ENCODE data around the gene TRAF3.

Gene TRAF3, protein sequence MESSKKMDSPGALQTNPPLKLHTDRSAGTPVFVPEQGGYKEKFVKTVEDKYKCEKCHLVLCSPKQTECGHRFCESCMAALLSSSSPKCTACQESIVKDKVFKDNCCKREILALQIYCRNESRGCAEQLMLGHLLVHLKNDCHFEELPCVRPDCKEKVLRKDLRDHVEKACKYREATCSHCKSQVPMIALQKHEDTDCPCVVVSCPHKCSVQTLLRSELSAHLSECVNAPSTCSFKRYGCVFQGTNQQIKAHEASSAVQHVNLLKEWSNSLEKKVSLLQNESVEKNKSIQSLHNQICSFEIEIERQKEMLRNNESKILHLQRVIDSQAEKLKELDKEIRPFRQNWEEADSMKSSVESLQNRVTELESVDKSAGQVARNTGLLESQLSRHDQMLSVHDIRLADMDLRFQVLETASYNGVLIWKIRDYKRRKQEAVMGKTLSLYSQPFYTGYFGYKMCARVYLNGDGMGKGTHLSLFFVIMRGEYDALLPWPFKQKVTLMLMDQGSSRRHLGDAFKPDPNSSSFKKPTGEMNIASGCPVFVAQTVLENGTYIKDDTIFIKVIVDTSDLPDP

DNA sequence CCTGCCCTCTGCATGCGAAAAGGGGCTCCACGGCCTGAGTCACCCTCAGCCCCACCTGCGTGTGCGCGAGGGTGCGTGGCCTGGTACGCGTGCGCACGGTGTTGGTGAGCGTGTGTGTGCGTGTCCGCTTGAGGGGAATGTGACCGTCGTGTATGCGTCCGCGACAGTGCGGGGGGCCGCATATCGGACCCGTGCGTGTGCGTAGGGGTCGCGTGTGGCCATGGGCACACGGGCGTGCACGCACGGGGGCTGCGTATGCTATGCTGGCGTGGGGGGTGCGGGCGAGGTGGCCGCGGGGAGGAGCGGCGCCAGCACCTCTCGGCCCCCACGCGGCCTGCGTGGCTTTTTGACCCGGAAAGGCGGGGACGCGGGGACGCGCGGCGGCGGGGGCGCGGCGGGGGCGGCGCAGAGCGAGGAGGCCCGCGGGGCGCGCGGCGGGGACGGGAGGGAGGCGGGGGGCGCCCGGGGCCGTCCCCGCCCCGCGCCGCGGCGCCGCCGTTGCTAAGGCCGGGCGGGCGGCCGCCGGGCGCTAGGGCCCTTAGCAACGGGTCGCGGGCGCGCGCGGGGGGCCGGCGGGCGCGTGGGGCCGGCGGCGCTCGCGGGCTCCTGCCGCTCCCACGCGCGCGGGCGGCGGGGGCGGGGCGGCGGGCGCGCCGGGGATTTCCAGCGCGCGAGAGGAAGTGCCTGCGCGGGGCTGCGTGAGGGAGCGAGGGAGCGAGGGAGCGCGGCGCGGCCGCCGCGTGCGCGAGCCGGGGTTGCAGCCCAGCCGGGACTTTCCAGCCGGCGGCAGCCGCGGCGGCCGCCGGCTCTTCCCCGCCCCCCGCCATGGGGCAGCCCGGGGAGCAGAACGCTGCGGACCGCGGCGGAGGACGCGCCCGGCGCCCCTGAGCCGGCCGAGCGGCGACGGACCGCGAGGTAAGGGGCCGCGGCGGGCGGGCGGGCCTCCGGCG is at the start of gene TRAF3:
Gene TRAF3 (plus strand): TSS at position 689 of the 950 bp plus-strand sequence. CDS start 92,753 bp downstream, outside the sequence.
- DNase-seq, result no peak

- no peak for DNase-seq
Measured at GRCh38 chr14:102728501-102728900, 48.7 kb upstream of the TRAF3 start.

DNA sequence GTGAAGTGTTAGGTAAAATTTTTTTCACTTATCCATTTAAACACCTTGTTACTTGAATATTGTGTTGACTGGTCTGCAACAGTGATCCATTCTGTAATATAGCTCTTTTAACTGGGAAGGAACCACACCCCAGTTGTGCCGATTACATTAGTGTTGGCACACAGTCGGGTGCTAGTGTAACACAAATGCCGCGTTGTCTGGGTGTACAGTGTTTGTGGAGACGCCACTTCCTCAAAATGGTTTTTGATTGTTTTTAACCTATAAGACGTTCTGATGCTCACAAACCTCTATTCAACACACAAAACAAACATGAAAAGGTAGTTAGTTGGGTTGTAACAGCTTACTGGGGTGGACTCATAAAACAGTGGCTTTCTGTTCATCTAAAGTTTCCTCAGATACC is 48.0 kb upstream of the TRAF3 start:
- no peak for DNase-seq

DNA sequence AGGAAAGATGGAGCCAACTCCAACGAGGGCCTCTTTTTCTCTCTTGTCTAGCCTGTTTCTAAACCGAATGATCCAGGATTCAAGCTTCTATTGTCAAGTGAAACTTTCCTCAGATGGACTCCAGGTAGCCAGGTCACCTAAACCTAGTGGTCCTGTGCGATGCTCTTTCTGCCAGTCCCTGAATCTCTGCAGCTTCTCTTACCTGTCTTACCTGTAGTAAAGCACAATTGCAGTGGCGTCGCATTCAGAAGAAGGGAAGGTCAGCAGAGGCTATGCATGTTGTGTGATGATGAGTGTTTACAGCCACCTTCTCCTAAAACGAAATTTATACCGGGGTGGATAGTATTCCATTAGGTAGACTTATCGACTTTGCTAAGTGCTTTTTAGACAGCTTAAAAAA is 47.4 kb upstream of the TRAF3 start:
- no peak for DNase-seq

GRCh38 chr14:102731101-102731870 is 46.0 kb upstream of the TRAF3 start:
- no peak for DNase-seq

DNA sequence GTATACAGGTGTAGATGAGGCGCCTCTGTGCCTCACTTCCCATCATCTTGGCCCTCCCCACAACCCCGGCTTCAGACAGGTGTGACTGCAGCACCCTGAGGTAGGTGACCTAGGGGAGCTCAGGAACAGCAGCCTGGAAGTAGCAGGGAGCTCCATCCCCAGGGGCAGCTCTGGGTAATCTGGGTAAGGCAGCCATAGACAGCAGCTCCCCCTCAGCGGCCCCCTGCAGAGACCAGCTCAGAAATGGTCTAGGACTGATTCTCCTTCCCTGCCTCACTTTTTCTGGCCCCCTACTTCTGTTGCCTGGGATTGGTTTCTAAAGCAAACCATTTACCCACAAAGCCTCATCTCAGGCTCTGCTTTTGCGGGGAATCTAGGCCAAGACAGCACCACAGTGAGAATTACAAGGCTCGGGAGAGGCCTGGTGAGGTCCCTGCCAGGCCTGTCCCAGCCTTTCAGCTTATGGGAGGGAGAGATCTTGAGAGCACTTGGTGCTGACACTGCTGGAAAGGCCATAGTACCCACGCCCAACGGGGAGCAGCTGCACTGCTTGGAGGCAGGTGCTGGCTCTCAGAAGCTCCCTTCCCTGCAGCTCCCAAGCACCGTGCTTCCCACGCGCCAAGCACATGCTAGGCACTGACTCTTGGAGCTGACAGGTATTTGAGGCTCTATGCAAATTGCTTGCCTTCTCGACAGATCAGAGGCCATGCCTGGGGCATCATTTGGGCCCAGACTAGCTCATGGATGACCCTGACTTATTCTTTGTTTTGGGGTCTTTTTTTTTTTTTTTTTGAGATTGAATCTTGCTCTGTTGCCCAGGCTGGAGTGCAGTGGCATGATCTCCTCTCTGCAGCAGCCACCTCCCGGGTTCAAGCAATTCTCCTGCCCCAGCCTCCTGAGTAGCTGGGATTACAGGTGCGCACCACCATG is 45.1 kb upstream of the TRAF3 start:
- DNase-seq, result no peak

GRCh38 chr14:102732924-102733323 is 44.3 kb upstream of the TRAF3 start:
- DNase-seq, result no peak

- DNase-seq, result no peak
Measured at GRCh38 chr14:102733326-102733725, 43.9 kb upstream of the TRAF3 start.

GRCh38 chr14:102734436-102734835 is 42.8 kb upstream of the TRAF3 start:
- no peak for DNase-seq

GRCh38 chr14:102736956-102737355 is 40.3 kb upstream of the TRAF3 start:
- no peak for DNase-seq

- no peak for DNase-seq
Measured at GRCh38 chr14:102737402-102738372, 39.6 kb upstream of the TRAF3 start.

DNA sequence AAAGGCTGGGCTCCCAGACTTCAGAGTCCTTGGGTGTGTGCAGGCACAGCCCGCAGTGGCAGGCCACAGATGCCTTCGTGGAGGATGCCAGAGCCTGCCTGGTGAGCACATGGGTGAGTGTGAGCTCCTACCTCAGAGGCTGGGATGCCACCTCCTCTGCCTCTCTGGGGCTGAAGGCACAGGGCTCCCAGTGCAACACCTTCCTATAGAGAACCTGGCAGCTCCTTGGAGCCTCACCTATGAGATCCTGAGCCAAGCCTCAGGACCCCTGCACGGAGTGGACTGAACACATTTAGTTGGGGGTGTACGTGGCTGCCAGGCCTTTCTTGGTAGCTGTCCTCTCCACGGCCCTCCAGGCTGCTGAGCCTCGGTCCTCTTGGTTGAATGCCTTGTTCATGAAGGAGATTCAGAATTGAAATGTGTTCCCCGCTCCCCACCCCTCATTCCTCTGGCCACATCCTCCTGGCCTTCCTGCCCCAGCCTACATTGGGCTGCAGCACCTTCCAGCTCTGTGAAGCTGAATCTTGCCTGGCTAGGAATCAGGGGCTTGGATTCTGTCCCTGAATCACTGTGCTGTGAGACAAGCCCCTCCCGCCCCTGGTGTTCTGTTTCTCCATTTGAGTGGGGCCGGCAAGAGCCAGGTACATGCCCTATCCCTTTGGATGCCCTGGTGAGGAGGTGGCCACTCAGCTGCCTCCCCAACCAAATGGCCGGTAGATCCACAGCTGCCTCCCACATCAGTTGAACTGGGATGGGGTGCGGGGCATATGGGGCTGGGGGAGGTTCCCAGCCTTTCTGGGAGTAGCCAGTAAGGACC is 38.7 kb upstream of the TRAF3 start:
- no peak for DNase-seq

- DNase-seq, result no peak
Measured at GRCh38 chr14:102739190-102739469, 38.1 kb upstream of the TRAF3 start.

GRCh38 chr14:102746634-102747438 is 30.4 kb upstream of the TRAF3 start:
- no peak for DNase-seq

GRCh38 chr14:102748806-102749205 is 28.4 kb upstream of the TRAF3 start:
- no peak for DNase-seq

- no peak for DNase-seq
Measured at GRCh38 chr14:102749393-102750305, 27.6 kb upstream of the TRAF3 start.

DNA sequence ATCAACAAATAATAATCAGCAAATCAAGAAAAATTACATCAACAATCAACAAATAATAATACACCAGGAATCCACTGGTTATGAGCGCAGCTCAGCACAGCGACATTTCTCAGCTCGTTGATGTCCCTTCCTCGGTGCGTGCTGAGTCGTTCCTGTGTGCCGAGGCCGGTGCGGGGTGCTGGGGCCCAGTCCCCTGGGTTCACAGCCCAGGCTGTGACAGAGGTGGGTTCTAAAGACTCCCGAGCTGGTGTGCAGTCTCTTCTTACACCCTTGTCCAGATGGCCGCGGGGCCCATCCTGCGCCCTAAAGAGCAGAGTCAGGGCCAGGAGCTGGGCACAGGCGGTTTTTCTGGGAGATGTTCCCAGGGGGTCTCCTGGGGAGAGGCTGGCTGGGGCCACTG is 26.9 kb upstream of the TRAF3 start:
- DNase-seq, result no peak

GRCh38 chr14:102751088-102751487 is 26.2 kb upstream of the TRAF3 start:
- DNase-seq, result no peak
